Pancreas (tissue), 8 donors: Measurements from ENCODE around the gene RAB34. TPM values are rescaled to one million over a fixed set of nuclear protein-coding genes. Genes with fewer than 3 reads are reported as not detected.

Source experiments
- polyA plus RNA-seq, 2 donors: library from polyadenylated mRNA; stranded (reverse); fragments of 200-250 nt; gene quantifications; one replicate each; pipeline ENCODE4 v1.2.3, GENCODE V29; 2013
- total RNA-seq, 6 donors: library from RNA; stranded (reverse); fragmentation: NEBNext Ultra II Directional in 4 of 6; extraction: Animal tissue kit (Norgen Biotek cat#: 25700) in 4 of 6; gene quantifications; one replicate each; pipeline versions ENCODE4 v1.2.1 to v1.2.4, GENCODE V29; 2021 to 2023
- donor health status: healthy with polysubstance abuse.
- donor health status: DM: no; HTN: no; CAD: no; lungs with moderate emphysema.
- donor health status: DM: no; HTN: no; CAD: no.
- donor health status: Bipolar disorder and iron deficiency.
- donor health status: DM: yes; HTN: yes; CAD: no.
- donor health status: DM: no; HTN: no; CAD: no.
- donor health status: DM: no; HTN: no; CAD: no.
- donor health status: DM: yes; HTN: yes; CAD: no.

RAB34 gene
- total and polyA plus RNA-seq, 8 donors, result 0.94 to 17.7 (median 7.1) TPM

Other genes starting within 250 kb of the RAB34 start
- gene SLC13A2, start 244.2 kb downstream of the RAB34 start, total RNA-seq, result under 1 TPM in 3 of 6 donors, not detected in 3; 0.04 to 0.42 (median 0.06) TPM
- under 1 TPM in 1 of 2 donors, not detected in 1; 0.09 TPM for gene SLC13A2, start 244.2 kb downstream of the RAB34 start, polyA plus RNA-seq
- gene FOXN1, start 211.5 kb downstream of the RAB34 start, total RNA-seq, result under 1 TPM in 2 of 6 donors, not detected in 4; 0.09 to 0.19 TPM
- under 1 TPM in 1 of 2 donors, not detected in 1; 0.02 TPM for gene FOXN1, start 211.5 kb downstream of the RAB34 start, polyA plus RNA-seq
- gene UNC119, start 165.2 kb downstream of the RAB34 start, total RNA-seq, result 10 to 100 TPM in 4 of 6 donors, 1 to 10 TPM in 2; 9.3 to 17.9 (median 11.2) TPM
- gene UNC119, start 165.2 kb downstream of the RAB34 start, polyA plus RNA-seq, result 10 to 100 TPM; 18.1 to 31.1 TPM
- gene PIGS, start 146.3 kb downstream of the RAB34 start, total RNA-seq, result 10 to 100 TPM in 5 of 6 donors, 1 to 10 TPM in 1; 9.4 to 26.5 (median 15.9) TPM
- 10 to 100 TPM in 1 of 2 donors, 1 to 10 TPM in 1; 9.2 to 24.0 TPM for gene PIGS, start 146.3 kb downstream of the RAB34 start, polyA plus RNA-seq
- 1 to 10 TPM in 5 of 6 donors, under 1 TPM in 1; 0.69 to 5.5 (median 1.8) TPM for gene ALDOC, start 141.0 kb downstream of the RAB34 start, total RNA-seq
- 1 to 10 TPM; 2.4 to 8.4 TPM for gene ALDOC, start 141.0 kb downstream of the RAB34 start, polyA plus RNA-seq
- 1 to 10 TPM in 5 of 6 donors, under 1 TPM in 1; 0.93 to 2.7 (median 1.7) TPM for gene SPAG5, start 118.8 kb downstream of the RAB34 start, total RNA-seq
- 1 to 10 TPM; 3.9 to 7.4 TPM for gene SPAG5, start 118.8 kb downstream of the RAB34 start, polyA plus RNA-seq
- 1 to 10 TPM; 2.2 to 6.1 (median 3.0) TPM for gene RSKR, start 103.7 kb downstream of the RAB34 start, total RNA-seq
- 1 to 10 TPM; 3.9 to 6.9 TPM for gene RSKR, start 103.7 kb downstream of the RAB34 start, polyA plus RNA-seq
- 10 to 100 TPM; 45.5 to 78.9 (median 55.2) TPM for gene BLTP2, start 72.7 kb downstream of the RAB34 start, total RNA-seq
- gene BLTP2, start 72.7 kb downstream of the RAB34 start, polyA plus RNA-seq, result 10 to 100 TPM; 22.4 to 25.4 TPM
- gene SDF2, start 56.0 kb downstream of the RAB34 start, total RNA-seq, result 10 to 100 TPM; 13.8 to 32.0 (median 18.7) TPM
- gene SDF2, start 56.0 kb downstream of the RAB34 start, polyA plus RNA-seq, result 10 to 100 TPM; 16.6 to 38.6 TPM
- 10 to 100 TPM; 21.8 to 31.3 (median 26.4) TPM for gene SUPT6H, start 55.7 kb downstream of the RAB34 start, total RNA-seq
- gene SUPT6H, start 55.7 kb downstream of the RAB34 start, polyA plus RNA-seq, result 10 to 100 TPM; 41.5 to 49.0 TPM
- gene PROCA1, start 6.0 kb downstream of the RAB34 start, total RNA-seq, result 1 to 10 TPM in 1 of 6 donors, under 1 TPM in 5; 0.19 to 1.5 (median 0.33) TPM
- 1 to 10 TPM; 2.0 to 3.1 TPM for gene PROCA1, start 6.0 kb downstream of the RAB34 start, polyA plus RNA-seq
- gene RPL23A, start 2.1 kb upstream of the RAB34 start, total RNA-seq, result 100 to 1,000 TPM; 551 to 988 (median 835) TPM
- gene RPL23A, start 2.1 kb upstream of the RAB34 start, polyA plus RNA-seq, result 100 to 1,000 TPM; 305 to 640 TPM
- 1 to 10 TPM; 3.7 to 6.4 (median 4.2) TPM for gene TLCD1, start 8.4 kb upstream of the RAB34 start, total RNA-seq
- gene TLCD1, start 8.4 kb upstream of the RAB34 start, polyA plus RNA-seq, result 10 to 100 TPM; 10.2 to 10.5 TPM
- gene NEK8, start 10.9 kb upstream of the RAB34 start, total RNA-seq, result 1 to 10 TPM; 2.5 to 5.8 (median 3.8) TPM
- 1 to 10 TPM; 8.4 to 9.7 TPM for gene NEK8, start 10.9 kb upstream of the RAB34 start, polyA plus RNA-seq
- gene TRAF4, start 26.1 kb upstream of the RAB34 start, total RNA-seq, result 10 to 100 TPM; 22.6 to 48.2 (median 32.3) TPM
- 10 to 100 TPM; 41.0 to 43.8 TPM for gene TRAF4, start 26.1 kb upstream of the RAB34 start, polyA plus RNA-seq
- gene FAM222B, start 124.9 kb upstream of the RAB34 start, total RNA-seq, result 10 to 100 TPM in 1 of 6 donors, 1 to 10 TPM in 5; 5.5 to 15.6 (median 8.9) TPM
- 1 to 10 TPM; 6.6 to 7.4 TPM for gene FAM222B, start 124.9 kb upstream of the RAB34 start, polyA plus RNA-seq
- 10 to 100 TPM; 11.7 to 21.7 (median 15.5) TPM for gene ERAL1, start 137.1 kb upstream of the RAB34 start, total RNA-seq
- gene ERAL1, start 137.1 kb upstream of the RAB34 start, polyA plus RNA-seq, result 10 to 100 TPM; 33.4 to 36.8 TPM
- 10 to 100 TPM; 32.1 to 65.2 (median 35.6) TPM for gene FLOT2, start 179.9 kb upstream of the RAB34 start, total RNA-seq
- 10 to 100 TPM; 37.4 to 43.9 TPM for gene FLOT2, start 179.9 kb upstream of the RAB34 start, polyA plus RNA-seq
- gene DHRS13, start 185.2 kb upstream of the RAB34 start, total RNA-seq, result 1 to 10 TPM; 2.6 to 6.1 (median 4.5) TPM
- 1 to 10 TPM; 8.6 to 9.8 TPM for gene DHRS13, start 185.2 kb upstream of the RAB34 start, polyA plus RNA-seq
- 10 to 100 TPM; 19.9 to 31.6 (median 25.6) TPM for gene PHF12, start 233.7 kb upstream of the RAB34 start, total RNA-seq
- 10 to 100 TPM; 23.5 to 25.7 TPM for gene PHF12, start 233.7 kb upstream of the RAB34 start, polyA plus RNA-seq